ENCODE results near the gene NIN.
"Not testable (repeated sequence)": the region's sequence is repeated elsewhere in the genome, so short reads cannot be mapped to it uniquely, and the experiment has no call there.

NIN gene

DNA sequence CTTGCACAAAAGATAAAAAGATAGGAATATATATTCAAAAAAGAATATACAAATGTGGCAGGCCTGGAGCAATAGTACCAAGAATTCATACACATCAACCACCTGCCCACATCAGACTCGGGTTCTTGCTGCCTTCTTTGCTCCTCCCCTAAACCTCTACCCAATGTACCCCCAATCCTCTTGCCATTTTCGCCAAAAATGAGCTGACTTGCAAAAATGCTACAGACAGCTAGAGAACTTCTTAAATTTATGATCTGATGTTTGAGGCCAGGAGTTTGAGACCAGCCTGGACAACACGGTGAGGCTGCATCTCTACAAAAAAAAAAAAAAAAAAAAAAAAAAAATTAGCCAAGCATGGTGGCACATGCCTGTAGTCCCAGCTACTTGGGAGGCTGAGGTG lies 119.9 kb downstream of the NIN start:
- DNase-seq = no peak

DNA sequence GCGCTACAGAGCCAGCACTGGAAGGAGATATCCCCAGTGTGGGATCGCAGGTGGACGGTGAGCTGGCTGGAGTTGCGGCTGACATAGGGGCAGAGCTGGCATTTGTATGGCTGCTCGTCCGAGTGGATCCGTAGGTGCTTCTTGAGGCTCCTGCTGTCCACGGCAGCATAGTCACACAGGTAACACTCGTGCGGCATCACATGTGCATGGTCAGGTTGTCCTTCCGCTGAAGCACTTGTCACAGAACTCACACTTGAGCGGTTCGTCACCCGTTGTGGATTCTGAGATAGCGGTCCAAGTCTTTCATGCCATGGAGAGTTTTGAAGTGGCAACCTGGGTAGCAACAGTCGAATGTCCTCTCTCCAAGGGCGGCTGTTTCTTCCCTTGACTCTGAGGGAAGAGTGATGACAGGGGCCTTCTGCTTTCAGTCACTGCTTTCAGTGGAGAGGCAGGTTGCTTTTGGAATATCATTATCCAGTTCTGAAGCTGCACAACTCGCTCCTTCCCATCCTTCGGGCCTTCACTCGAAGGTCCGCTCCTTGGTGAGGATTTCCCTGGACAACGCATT lies 125.9 kb downstream of the NIN start:
- DNase-seq = no peak

DNA sequence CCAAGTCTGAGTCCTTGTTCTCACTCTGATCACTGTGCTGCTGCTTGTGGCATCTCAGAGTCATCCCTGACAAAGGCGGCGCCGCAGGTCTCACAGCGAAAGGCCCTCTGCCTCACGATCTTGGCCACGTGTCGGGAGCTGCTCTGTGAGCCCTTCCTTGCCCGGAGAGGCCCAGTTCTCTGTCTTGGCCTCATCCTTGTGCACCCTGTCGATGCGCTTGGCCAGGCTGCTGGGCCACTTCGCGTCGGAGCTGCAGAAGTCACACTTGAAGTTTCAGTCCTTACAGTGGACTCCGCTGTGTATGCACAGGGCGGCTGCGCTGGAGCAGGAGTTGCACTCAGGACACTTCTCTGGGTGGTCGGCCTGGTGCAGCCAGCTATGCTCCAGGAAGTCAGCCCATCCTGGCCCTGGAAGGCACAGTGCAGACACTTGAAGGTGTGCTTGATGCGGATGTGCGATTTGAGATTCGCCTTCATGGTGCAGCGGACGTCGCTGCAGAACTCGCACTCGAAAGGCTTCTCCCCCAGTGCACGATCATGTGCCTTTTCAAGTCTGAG lies 126.4 kb downstream of the NIN start:
- DNase-seq = no peak

DNA sequence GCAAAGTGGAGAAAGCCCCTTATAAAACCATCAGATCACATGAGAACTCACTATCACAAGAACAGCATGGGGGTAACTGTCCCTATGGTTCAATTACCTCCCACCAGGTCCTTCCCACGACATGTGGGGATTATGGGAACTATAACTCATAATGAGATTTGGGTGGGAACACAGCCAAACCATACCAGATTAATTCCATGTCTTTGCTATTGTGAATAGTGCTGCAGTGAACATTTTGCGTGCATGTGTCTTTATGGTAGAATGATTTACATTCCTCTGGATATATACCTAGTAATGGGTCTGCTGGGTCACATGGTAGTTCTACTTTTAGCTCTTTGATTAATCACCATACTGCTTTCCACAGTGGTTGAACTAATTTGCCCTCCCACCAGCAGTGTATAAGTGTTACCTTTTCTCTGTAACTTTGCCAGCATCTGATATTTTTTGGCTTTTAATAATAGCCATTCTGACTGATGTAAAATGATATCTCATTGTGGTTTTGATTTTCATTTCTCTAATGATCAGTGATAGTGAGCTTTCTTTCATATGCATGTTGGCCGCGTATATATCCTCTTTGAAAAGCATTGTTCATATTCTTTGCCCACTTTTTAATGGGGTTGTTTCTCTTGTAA lies 133.2 kb downstream of the NIN start:
- DNase-seq = peak; percentile 76

DNA sequence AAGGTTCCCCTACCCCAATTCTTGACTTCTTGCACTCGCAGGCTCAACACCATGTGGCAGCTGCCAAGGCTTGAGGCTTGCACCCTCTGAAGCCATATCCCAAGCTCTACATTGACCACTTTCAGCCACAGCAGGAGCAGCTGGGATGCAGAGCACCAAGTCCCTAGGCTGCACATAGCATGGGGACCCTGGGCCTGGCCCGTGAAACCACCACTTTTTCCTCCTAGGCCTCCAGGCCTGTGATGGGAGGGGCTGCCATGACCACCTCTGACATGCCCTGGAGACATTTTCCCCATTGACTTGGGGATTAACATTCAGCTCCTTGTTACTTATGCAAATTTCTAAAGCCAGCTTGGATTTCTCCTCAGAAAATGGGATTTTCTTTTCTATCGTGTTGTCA lies 136.7 kb downstream of the NIN start:
- not testable (repeated sequence) for DNase-seq

DNA sequence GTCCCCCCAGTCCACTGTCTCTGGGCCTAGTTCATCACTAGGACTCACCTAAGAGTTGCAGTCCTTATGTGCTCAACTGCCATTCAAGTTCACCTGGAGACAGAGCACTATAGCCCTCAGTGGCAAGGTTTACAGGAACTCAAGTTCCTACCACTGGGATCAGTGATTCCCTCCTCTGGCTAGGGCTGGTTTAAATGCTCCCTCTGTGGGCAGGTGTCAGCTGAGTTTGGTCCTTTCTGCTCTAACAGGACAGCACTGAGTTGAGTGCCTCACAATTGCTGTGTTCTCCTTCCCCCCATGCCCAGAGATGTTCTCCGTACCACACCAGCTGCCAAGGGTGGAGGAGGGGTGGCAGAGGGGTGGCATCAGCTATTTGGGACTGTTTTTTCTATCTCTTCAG lies 142.1 kb downstream of the NIN start:
- DNase-seq = no peak

DNA sequence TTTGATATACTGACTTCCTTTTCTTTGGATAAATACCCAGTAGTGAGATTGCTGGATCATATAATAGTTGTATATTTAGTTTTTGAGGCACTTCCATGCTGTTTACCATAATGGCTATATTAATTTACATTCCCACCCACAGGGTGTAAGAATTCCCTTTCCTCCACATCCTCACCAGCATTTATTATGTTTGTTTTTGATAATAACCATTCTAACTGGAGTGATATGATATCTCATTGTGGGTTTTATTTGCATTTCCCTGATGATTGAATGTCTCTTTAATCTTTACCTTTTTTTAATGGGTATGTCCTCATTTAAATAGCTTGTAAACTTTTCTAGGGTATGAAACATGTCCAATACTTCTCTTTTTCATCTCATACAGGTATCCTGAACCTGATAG lies 151.3 kb downstream of the NIN start:
- DNase-seq = no peak

DNA sequence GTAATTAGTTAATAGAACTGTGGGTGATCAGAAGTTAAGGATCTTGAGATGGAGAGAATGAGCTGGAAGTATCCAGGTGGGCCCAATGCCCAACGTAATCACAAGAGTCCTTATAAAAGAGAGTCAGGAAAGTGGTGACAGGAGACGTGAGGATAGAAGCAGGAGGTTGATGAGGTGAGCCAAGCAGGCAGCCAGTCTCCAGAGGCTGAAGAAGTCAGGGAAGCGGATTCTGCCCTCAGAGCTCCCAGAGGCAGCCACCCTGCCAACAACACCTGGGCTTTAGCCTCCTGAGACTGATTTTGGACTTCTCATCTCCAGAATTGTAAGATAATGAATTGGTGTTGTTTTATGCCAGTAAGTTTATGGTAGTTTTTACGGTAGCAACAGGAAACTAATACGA lies 152.8 kb downstream of the NIN start:
- DNase-seq = no peak

DNA sequence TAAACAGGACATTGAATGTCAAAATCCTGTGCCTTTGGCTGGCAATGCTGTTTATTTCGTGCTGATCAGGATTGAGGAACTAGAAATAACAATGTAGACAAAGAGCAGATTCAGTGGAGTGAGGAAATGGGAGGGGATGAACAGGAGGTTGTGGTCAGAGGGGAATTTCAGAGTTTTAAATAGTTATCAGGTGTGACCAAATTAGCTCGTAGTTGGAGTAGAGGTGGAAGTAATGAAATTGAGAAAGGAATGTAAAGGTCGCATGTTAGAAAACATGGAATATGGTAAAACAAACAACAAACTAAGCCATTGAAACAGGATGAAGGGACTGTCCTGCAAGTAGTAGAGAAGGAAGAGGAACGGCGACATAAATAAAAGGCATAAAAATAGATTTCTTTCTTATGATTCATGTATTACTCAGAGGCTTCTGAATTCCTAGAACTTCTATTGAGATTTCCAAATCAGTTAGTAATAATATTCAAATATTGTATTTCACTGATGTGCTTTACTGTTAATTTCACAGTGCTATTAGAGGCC lies 153.4 kb downstream of the NIN start:
- DNase-seq = peak; percentile 79

DNA sequence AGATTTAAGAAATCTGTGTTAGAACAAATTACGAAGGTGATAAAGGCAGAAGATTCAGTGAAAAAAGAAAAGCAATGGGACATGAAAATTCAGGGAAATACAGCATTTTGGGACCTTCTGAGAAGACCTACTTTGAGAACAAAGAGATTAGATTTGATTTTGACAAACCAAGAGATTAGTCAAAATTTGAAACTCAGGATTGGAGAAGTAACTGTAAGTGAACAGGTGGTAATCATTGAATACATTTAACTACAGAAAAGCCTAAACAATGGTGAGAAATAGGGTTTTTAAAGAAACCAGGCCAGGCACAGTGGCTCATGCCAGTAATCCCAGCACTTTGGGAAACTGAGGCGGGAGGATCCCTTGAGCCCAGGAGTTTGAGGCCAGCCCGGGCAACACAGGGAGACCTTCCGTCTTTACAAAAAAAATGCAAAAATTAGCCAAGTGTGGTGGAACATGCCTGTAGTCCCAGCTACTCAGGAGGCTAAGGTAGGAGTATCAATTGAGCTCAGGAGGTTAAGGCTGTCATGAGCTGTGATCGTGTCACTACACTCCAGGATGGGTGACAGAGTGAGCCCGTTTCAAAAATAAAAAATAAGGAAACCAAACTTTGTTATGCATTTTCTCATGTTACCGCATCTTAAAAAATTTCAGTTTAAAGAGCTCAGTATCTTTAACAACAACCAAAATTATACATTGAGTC lies 154.0 kb downstream of the NIN start:
- DNase-seq = no peak

DNA sequence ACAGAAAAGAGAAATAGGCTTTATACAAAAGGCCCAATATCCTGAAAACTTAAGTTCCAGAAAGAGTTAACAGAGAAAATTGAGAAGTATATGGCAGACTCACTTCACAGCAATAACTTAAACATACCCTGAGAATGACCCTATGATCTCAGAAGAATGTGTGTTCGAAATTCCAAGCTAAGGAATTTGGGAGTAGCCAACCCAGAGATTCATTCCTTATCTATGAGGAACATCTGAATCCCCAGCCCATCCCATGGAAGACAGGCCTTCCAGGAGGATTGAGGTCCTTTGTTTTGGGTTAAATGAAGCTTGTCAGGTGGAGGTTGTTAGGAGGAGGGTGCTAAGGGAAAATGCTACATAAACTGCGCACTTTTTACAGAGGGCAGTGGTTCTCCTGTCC lies 155.4 kb downstream of the NIN start:
- DNase-seq = peak; percentile 92

DNA sequence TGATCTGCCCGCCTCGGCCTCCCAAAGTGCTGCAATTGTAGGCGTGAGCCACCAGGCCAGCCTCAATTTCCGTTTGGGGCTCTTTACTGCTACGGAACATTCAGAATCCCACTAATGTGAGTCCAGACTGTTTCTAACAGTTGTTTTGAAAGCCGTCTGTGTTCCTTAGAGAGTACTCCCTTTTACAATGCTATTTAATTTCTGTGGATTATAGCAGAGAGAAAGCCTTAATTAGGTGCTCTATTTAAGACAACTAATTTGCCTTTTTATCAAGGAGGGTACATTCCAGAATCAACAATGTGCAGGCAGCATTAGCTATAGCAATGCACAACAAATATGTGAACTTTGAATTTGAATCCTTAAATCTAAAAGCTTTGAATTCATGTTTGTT lies 160.1 kb downstream of the NIN start:
- DNase-seq = no peak

DNA sequence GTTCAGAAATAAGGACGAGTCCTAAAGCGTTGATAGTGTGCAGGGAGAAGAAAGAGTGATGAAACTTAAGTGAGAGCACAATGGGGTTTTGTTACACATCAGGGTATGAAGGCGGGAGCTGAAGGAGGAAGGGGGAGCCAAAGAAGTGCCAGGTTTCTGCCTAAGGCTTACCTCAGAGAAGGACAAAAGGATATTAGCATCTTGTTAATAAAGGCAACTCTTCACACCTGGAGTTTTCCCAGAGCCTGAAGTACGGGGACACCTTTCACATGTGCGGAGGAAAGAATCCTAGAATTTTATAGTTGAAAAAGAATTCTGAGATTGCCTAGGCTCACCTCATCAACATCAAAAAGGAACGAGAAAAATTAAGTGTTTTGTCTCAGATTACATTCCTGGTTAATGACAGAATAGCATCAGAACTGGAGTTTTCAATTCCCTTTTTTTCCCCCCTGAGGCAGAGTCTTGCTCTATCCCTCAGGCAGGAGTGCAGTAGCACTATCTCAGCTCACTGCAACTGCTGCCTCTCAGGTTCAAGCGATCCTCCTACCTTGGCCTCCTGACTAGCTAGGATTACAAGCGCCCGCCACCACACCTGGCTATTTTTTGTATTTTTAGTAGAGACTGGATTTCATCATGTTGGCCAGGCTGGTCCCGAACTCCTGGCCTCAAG lies 160.6 kb downstream of the NIN start:
- DNase-seq = peak; percentile 11
